ENCODE results near the gene ARHGAP45.
"Not testable (repeated sequence)": the region's sequence is repeated elsewhere in the genome, so short reads cannot be mapped to it uniquely, and the experiment has no call there.

Gene ARHGAP45

GRCh38 chr19:1115646-1116420 is 48.9 kb downstream of the ARHGAP45 start:
- no peak for DNase-seq (ENCODE audit: low read depth, low spot score)

GRCh38 chr19:1116726-1117581 is 50.0 kb downstream of the ARHGAP45 start:
- peak; percentile 54 for DNase-seq (ENCODE audit: low read depth, low spot score)

DNA sequence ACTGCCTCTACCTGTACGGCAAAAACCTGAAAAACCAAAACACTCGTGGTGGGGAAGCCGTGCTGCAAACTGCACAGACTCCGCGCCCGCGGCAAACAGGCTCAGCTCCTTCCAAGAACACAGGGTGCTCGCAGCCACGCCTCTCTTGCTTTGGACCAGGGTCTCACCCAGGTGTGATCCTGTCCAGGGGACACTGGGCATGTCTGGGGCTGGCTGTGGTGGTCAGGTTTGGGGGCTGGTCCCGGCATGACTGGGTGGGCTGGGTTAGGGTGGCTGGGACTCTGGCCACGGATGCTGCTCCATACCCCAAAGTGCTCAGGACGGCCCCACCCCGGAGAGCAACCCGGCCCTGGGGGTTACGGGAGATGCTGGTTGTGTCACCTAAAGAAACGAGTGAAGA is 50.7 kb downstream of the ARHGAP45 start:
- DNase-seq (ENCODE audit: low read depth, low spot score), result no peak

GRCh38 chr19:1118999-1119398 is 52.0 kb downstream of the ARHGAP45 start:
- DNase-seq (ENCODE audit: low read depth, low spot score), result no peak

GRCh38 chr19:1119475-1120217 is 52.7 kb downstream of the ARHGAP45 start:
- no peak for DNase-seq (ENCODE audit: low read depth, low spot score)

GRCh38 chr19:1121395-1121794 is 54.4 kb downstream of the ARHGAP45 start:
- DNase-seq (ENCODE audit: low read depth, low spot score), result no peak

DNA sequence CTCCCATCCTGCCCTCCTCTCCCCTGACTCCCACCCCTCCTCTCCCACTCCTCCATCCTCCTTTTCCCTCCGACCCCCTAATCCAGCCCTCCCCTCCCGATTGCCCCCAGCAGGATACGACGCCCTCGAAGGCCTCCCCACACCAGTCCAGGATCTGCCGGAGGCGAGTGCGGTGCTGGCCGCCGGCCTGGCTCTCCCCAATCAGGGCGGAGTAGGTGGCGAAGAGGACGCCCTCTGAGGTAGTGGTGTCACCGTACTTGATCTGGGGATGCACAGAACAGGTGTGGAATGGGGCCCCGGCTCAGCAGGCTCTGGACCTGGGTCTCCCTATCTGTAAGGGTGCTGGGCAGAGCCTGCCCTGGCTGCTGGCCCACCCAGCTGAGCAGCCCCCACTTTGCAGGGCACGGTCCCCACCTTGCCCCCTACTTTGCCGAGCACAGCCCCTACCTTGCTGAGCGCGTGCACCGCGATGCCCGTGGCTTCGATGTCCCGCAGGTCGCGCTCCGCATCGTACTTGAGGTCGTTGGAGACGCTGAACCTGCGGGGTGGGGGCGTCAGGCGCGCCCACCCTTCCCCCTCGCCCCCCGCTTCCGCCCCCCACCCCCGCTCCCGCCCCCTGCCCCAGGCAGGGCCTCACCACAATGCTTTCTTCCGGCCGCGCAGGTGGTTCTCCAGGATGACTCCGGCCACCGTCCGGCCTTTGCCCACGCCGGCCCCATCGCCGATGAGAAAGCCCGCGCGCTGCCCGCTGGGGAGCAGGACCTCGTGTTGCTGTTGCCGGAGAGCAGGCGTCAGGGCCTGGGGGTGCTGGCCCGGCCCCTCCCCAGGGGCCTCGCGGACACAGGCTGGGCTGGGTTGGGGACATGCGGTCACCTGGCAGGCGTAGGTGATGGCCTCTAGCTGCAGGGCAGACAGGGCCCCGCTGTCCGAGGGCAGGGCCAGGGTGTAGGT is 55.3 kb downstream of the ARHGAP45 start:
- DNase-seq (ENCODE audit: low read depth, low spot score), result no peak

- DNase-seq (ENCODE audit: low read depth, low spot score), result peak; percentile 91
Observed at GRCh38 chr19:1122972-1123363, 56.0 kb downstream of the ARHGAP45 start.

DNA sequence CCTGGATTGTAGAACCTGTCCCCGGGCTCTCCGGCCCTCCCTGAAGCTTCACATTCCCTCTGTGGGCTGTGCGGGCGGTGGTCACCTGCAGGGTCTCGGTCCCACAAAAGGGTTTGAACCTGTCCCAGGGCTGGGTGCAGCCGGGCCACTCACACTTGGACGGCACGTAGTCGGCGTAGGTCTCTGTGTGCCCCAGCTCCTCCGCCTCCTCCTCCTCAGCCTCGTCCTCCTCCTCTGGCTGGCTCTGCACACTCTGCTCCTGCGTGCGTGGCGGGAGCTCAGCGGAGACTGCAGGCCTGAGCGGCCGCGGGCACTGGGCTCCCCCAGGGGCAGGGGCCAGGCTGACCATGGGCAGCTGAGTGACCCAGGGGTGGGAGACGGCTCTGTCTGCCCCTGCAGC is 56.4 kb downstream of the ARHGAP45 start:
- DNase-seq (ENCODE audit: low read depth, low spot score), result no peak

DNA sequence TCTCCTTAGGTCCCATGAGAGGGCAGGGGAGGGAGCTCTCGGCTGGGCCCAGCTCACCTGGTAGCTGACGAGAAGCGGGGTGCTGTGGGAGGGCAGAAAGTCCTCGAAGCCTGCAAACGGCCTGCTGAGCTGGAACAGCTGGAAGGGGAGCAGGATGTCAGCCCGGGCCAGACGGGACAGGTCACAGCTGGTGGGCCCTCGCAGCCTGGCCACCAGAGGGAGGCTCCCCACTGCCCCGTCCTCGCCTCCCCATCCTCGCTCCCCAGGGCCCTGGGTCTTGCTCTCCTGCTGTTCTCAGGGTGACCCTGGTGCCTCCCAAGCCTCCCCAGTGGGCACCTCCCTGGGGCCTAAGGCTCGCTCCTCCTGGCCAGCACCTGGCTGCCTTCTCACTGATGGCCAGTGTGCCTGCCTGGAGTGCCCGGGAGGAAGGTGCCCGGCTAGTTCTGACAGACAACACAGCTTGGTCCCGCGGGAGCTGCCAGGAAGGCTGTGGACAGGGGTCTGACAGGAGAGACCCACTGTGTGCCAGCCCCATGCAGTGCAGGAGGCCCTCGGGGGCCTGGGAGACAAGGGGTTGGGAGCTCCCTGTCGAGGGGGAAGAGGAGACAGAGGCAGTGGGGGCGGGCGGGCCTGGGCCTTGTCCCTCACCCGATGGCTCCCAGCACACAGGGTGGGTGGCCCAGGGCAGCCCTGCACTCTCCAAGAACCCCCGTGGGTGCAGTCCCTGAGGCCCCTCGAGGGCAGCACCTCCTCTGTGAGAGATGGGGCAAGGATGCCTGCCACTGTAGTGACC is 57.1 kb downstream of the ARHGAP45 start:
- DNase-seq (ENCODE audit: low read depth, low spot score), result no peak

- no peak for DNase-seq (ENCODE audit: low read depth, low spot score)
Observed at GRCh38 chr19:1125601-1126467, 58.9 kb downstream of the ARHGAP45 start.

- DNase-seq (ENCODE audit: low read depth, low spot score), result no peak
Observed at GRCh38 chr19:1126984-1127760, 60.2 kb downstream of the ARHGAP45 start.

- no peak for DNase-seq (ENCODE audit: low read depth, low spot score)
Observed at GRCh38 chr19:1128106-1128505, 61.1 kb downstream of the ARHGAP45 start.

DNA sequence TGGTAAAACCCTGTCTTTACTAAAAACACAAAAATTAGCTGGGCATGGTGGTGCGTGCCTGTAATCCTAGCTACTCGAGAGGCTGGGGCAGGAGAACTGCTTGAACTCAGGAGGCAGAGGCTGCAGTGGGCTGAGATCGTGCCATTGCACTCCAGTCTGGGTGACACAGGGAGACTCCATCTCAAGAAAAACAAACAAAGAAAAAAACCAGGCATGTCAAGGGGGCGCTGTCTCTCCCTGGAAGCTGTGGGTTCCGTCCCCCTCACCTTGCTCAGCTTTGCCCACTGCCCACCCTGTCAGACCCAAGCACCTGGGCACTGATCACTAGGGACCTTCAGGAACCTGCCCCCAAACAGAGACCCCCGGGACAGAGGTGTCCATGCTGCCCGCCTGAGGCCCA is 62.1 kb downstream of the ARHGAP45 start:
- not testable (repeated sequence) for DNase-seq (ENCODE audit: low read depth, low spot score)

DNA sequence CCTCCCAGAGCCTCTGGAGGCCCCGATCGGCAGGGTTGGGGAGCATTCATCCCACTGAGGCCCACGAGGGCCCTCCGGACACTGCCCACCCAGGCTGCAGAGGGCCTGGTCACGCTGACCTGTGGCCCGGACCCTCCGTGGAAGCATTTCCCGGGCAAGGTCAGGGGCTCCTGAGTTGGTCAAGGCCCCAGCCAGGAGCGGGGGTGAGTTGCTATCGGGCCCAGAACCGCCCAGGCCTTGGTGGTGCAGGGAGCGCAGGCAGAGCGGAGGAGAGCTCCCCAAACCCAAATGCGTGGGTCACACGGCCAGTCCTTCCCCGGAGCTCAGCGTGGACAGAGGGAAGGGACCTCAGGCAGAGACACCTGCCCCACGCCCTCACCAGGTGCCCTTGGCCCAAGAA is 62.6 kb downstream of the ARHGAP45 start:
- no peak for DNase-seq (ENCODE audit: low read depth, low spot score)

DNA sequence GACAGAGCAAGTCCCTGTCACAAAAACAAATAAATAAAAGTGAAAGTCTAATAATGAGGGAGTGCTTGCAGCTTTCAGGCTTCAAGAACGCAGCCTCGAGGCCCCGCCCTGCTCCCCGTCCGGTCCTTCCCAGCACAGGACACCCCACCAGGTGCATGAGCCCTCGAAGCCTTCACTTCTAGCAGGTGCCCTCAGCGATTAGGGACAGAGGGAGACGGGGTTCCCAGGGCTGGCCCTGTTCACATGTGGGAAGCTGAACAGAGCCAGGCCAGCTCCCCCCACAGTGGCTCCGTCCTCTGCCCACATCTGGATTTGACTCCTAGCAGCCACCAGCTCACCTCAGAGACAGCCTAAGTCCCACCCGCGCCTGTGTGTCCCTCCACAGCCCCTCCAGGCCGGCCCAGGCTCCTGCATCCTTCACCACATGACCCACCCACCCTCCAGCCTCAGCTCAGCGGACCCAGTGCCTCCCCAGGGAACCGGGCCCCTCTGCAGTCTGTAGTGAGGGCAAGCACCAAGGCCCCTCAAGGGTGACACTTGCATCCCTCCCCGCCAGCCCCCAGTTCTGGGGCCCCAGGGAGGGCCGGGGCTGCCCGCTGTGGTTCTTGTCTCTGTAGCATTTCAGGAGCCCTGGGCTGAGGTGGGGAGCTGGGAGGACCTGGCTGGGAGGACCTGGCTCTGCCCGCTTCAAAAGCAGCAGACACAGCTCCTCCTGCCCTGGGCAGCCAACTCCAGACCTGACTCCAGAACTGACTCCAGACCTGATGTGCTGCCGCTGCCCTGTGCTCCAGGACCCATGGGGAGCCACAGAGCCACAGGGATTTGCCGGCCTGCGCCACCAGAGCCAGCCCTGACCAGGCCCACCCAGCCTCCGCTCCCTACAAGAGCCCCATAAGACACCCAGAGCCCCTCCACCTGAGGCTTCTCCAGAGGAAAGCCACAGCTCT is 64.1 kb downstream of the ARHGAP45 start:
- DNase-seq (ENCODE audit: low read depth, low spot score), result peak; percentile 38

Data from ELF-1 (cell line).